ENCODE measurements around the gene PPP1R3G.

Gene PPP1R3G

GRCh38 chr6:5128351-5128750 is 43.2 kb downstream of the PPP1R3G start:
- CTCF ChIA-PET, result interaction anchor here (0.6 to 1.4 kb wide), 7 partner anchors 9 to 873 kb away, joined by 3 to 7 read pairs (median 4); no protein-coding TSS in a partner anchor
- no peak for TF ChIP-seq CTCF (IDR thresholded peaks at IDR 0.05; ENCODE audit: insufficient read depth, low read length, missing control alignments)

DNA sequence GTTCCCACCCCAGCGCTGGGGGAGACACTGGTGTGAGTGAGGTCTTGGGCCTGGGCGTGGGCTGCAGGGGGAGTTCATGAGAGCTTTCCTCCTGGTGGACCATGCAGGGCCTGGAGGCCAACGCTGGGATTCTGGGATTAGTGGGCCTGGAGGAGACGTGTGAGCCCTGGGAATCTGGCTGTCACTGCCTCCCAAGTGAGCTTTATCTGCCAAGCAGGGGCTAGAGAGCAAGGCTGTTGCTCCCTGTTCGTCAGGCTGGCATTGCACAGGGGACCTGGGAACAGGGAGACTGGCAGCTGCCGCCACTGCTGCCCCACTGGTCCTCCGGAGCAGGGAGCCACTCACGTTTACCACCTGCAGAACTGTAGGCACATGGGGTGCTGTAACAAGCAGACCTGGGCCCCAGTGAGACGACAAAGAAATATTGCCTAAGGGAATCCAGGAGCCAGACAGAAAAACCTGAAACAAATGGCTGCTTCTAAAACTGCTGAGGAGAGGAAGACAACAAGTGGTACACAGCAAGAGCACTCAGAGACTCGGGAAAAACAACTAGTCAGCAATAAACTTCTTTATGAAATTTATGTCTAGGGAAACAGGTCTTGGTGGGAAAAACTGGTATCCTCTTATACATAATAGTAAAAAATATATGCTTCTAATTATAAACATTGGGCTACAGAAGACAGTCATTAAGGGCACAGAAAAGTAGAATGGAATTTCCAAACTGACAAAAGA is 45.2 kb downstream of the PPP1R3G start:
- DNase-seq (ENCODE audit: low read depth, low spot score), result no peak
- ChIA-PET POLR2A (no interaction called here), CTCF (interaction anchor here (1.5 to 4.2 kb wide), 2 partner anchors 10 to 14 kb away, joined by 4 to 29 read pairs; no protein-coding TSS in a partner anchor)
- no peak overlapping the region for H3K4me3 ChIP-seq (ENCODE audit: low read depth, low read length)
- no peak for TF ChIP-seq CTCF (IDR thresholded peaks at IDR 0.05; ENCODE audit: insufficient read depth, low read length, missing control alignments)

More at GRCh38 chr6:5128351-5128750, 43.2 kb downstream of the PPP1R3G start:
- no peak for DNase-seq (ENCODE audit: low read depth, low spot score)
- H3K4me3 ChIP-seq (ENCODE audit: low read depth, low read length), result no peak overlapping the region
- POLR2A ChIA-PET, result no interaction called here

DNA sequence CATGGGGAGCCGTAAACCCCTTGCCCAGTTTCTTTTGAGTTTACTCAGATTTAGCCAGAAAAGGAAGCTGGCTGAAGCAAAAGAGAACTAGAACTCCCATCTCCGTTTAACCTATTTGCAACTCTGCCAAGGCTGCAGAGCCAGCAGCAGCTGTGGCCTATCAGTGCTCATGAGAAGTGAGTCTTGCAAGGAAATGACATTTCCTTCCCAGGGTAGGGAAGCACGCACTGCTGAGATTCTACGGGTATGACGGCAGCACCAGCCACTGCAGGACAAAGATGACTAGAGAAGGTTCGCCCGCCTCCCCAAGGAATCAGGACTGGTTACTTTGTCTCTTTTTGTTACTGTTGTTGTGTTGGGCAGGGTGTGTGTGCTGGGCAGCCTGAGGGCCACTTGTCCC is 47.6 kb downstream of the PPP1R3G start:
- CTCF ChIA-PET, result interaction anchor here (0.7 to 4.2 kb wide), 2 partner anchors 8 to 11 kb away, joined by 3 to 29 read pairs; no protein-coding TSS in a partner anchor
- POLR2A ChIA-PET, result no interaction called here
- DNase-seq (ENCODE audit: low read depth, low spot score), result peak; percentile 53
- no peak for TF ChIP-seq CTCF (IDR thresholded peaks at IDR 0.05; ENCODE audit: insufficient read depth, low read length, missing control alignments)
- H3K4me3 ChIP-seq (ENCODE audit: low read depth, low read length), result no peak overlapping the region

GRCh38 chr6:5133943-5134342 is 48.8 kb downstream of the PPP1R3G start:
- ChIA-PET CTCF (interaction anchor here (1.0 to 4.2 kb wide), 5 partner anchors 10 to 820 kb away, joined by 3 to 29 read pairs (median 4); no protein-coding TSS in a partner anchor), POLR2A (no interaction called here)
- no peak for DNase-seq (ENCODE audit: low read depth, low spot score)
- TF ChIP-seq CTCF (IDR thresholded peaks at IDR 0.05; ENCODE audit: insufficient read depth, low read length, missing control alignments), result no peak
- no peak overlapping the region for H3K4me3 ChIP-seq (ENCODE audit: low read depth, low read length)

DNA sequence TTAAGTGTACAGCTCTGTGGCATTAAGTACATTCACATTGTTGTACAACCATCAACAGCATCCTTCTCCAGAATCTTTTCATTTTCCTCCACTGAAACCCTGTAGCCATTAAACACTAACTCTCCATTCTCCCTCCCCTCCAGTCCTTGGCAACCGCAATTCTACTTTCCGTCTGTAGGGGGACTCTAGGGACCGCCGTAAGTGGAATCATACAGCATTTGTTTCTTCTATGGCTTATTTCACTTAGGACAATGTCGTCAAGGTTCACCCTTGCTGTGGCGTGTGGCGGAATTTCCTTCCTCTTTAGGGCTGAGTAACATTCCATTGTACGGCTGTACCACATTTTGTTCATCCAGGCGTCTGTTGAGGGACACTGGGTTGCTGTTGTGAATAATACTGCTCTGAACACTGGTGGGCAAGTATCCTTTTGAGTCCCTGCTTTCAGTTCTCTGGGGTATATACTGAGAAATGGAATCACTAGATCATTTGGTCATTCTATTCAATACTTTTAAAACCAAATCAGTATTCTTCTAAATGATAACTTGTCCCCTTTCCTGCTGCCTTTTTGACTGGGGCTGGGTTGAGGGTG is 50.7 kb downstream of the PPP1R3G start:
- H3K4me3 ChIP-seq (ENCODE audit: low read depth, low read length), result no peak overlapping the region
- CTCF ChIA-PET, result interaction anchor here (0.8 to 1.1 kb wide), 2 partner anchors 8 to 40 kb away, joined by 3 read pairs; no protein-coding TSS in a partner anchor
- TF ChIP-seq CTCF (IDR thresholded peaks at IDR 0.05; ENCODE audit: insufficient read depth, low read length, missing control alignments), result peak; percentile 50
- DNase-seq (ENCODE audit: low read depth, low spot score), result no peak
- POLR2A ChIA-PET, result no interaction called here

GRCh38 chr6:5136851-5137250 is 51.7 kb downstream of the PPP1R3G start:
- DNase-seq (ENCODE audit: low read depth, low spot score), result no peak
- ChIA-PET POLR2A (no interaction called here), CTCF (interaction anchor here (0.8 to 0.9 kb wide), 2 partner anchors 41 to 265 kb away, joined by 3 read pairs; no protein-coding TSS in a partner anchor)
- TF ChIP-seq CTCF (IDR thresholded peaks at IDR 0.05; ENCODE audit: insufficient read depth, low read length, missing control alignments), result no peak
- no peak overlapping the region for H3K4me3 ChIP-seq (ENCODE audit: low read depth, low read length)
